ENCODE measurements around the gene TAB2. TPM values are rescaled to one million over a fixed set of nuclear protein-coding genes. Genes with fewer than 3 reads are reported as not detected.

The TAB2 gene
- total and polyA plus RNA-seq, 2 experiments from 2014 or later, result 19.8 to 59.2 TPM

GRCh38 chr6:149285626-149286025, 31.9 kb upstream of the TAB2 start (continued):
- TF ChIP-seq ZNF462 (CRISPR knock-in tag; IDR thresholded peaks at IDR 0.05), result no peak
- TF ChIP-seq POLR2AphosphoS5 (IDR thresholded peaks at IDR 0.05; ENCODE audit: low read depth), result no peak
- no peak for TF ChIP-seq CTCF (conservative IDR thresholded peaks at IDR 0.05; ENCODE audit: low read depth in 2 of 2)

GRCh38 chr6:149286905-149287304, 30.6 kb upstream of the TAB2 start:
- Histone ChIP-seq H3K27me3 (ENCODE audit: insufficient read depth) (no peaks in the 10 kb centered on the region), H3K4me2 (no peak overlapping the region), H3K79me2 (replicated peaks; ENCODE audit: insufficient read depth) (no peaks in the 10 kb centered on the region), H3K9me2 (ENCODE audit: insufficient read depth) (peaks cover 4% of the 10 kb centered on the region), H4K20me1 (replicated peaks; ENCODE audit: insufficient read depth) (no peaks in the 10 kb centered on the region), H3K4me3 (no peak overlapping the region), H3K27ac (ENCODE audit: low read depth) (no peak overlapping the region), H3K36me3 (ENCODE audit: insufficient read depth) (no peaks in the 10 kb centered on the region), H3K4me1 (ENCODE audit: insufficient read depth) (no peaks in the 10 kb centered on the region), H3F3A (replicated peaks; ENCODE audit: low read depth) (no peaks in the 10 kb centered on the region), H2AFZ (no peak overlapping the region)
- no peaks in the 10 kb centered on the region for H3K4me1 Mint-ChIP-seq
- ATAC-seq, result no peak
- DNase-seq (ENCODE audit: low spot score), result no peak
- no peaks in the 10 kb centered on the region for H3K36me3 Mint-ChIP-seq (ENCODE audit: low read depth)
- no peaks in the 10 kb centered on the region for H3K9me3 Mint-ChIP-seq
- H3K4me3 Mint-ChIP-seq, result no peak overlapping the region
- no peak overlapping the region for H3K27ac Mint-ChIP-seq
- TF ChIP-seq STAT1 (IDR thresholded peaks at IDR 0.05; ENCODE audit: unreplicated experiment), result no peak
- TF ChIP-seq ZNF331 (CRISPR knock-in tag; IDR thresholded peaks at IDR 0.05; ENCODE audit: low read depth), result no peak
- no peak for TF ChIP-seq EZH2 (IDR thresholded peaks at IDR 0.05; ENCODE audit: low read depth, unreplicated experiment)
- TF ChIP-seq REST (IDR thresholded peaks at IDR 0.05; ENCODE audit: unreplicated experiment), result no peak
- no peak for TF ChIP-seq EZH2phosphoT487 (IDR thresholded peaks at IDR 0.05; ENCODE audit: unreplicated experiment)
- TF ChIP-seq ZNF114 (CRISPR knock-in tag; IDR thresholded peaks at IDR 0.05), result no peak
- no peak for TF ChIP-seq POLR2AphosphoS5 (IDR thresholded peaks at IDR 0.05; ENCODE audit: low read depth)
- no peak for TF ChIP-seq JUNB (IDR thresholded peaks at IDR 0.05; ENCODE audit: unreplicated experiment)
- no peak for TF ChIP-seq CREB1 (CRISPR knock-in tag; IDR thresholded peaks at IDR 0.05; ENCODE audit: low read depth)
- peaks cover 1% of the 10 kb centered on the region for H3K27me3 Mint-ChIP-seq (ENCODE audit: insufficient read depth, low read depth, poor library complexity)
